Coronary artery (tissue), 2 donors: ENCODE data around the gene PTK7.

Experiments used
- DNase-seq: peaks from one replicate; pipeline ENCODE4 v3.0.0-alpha.2; 2017; ENCODE audit warnings: low spot score
- H3K27ac ChIP-seq, 2 donors: fragments of 200-600 bp; sonication (generic); one replicate each; pipeline ENCODE4 v1.5.1; 2016 to 2019
- H3K4me3 ChIP-seq: fragments of 200-600 bp; sonication (generic); 2 replicates; pipeline ENCODE4 v1.5.1; 2016; ENCODE audit warnings: mild to moderate bottlenecking, moderate library complexity
- TF ChIP-seq, protein P1 (sequence below): fragments of 200-600 bp; sonication (generic); IDR thresholded peaks from one replicate; pipeline ENCODE4 v1.5.1; 2019; ENCODE audit warnings: antibody characterized with exemption

The PTK7 gene

DNA sequence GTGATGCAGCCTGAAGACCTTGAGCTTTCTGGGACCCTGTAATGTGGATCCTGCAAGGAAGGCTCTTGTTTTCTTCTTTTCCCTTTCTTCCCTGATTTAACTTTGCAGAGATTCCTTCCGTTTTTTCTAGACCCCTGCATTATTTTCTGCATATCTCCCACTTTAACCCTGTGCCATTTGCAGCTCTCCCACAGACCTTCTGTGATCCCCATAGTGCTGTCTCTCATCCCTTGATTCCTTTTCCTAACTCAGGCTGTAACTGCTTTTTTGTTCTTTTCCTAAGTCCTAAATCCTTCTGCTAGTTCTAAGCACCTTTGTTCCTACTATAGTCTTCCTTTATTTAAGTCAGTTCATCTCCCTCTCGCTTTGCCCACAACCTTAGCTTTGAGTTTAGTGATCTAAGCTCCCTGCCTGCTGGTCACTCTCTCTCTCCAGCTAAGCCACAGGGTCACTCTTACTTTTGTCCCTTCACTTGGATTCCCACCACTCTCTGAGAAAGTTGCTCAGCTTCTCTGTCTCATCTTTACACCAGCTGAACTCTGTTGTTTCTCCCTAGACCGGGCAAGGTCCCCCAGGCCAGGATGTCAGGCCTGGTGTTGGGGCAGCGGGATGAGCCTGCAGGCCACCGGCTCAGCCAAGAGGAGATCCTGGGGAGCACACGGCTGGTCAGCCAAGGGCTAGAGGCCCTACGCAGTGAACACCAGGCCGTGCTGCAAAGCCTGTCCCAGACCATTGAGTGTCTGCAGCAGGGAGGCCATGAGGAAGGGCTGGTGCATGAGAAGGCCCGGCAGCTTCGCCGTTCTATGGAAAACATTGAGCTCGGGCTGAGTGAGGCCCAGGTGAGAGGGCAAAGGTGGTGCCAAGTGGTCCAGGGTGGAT is 15.1 kb upstream of the PTK7 start:
- H3K27ac ChIP-seq: no peak overlapping the region
- TF ChIP-seq, protein P1, sequence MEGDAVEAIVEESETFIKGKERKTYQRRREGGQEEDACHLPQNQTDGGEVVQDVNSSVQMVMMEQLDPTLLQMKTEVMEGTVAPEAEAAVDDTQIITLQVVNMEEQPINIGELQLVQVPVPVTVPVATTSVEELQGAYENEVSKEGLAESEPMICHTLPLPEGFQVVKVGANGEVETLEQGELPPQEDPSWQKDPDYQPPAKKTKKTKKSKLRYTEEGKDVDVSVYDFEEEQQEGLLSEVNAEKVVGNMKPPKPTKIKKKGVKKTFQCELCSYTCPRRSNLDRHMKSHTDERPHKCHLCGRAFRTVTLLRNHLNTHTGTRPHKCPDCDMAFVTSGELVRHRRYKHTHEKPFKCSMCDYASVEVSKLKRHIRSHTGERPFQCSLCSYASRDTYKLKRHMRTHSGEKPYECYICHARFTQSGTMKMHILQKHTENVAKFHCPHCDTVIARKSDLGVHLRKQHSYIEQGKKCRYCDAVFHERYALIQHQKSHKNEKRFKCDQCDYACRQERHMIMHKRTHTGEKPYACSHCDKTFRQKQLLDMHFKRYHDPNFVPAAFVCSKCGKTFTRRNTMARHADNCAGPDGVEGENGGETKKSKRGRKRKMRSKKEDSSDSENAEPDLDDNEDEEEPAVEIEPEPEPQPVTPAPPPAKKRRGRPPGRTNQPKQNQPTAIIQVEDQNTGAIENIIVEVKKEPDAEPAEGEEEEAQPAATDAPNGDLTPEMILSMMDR: no peak

DNA sequence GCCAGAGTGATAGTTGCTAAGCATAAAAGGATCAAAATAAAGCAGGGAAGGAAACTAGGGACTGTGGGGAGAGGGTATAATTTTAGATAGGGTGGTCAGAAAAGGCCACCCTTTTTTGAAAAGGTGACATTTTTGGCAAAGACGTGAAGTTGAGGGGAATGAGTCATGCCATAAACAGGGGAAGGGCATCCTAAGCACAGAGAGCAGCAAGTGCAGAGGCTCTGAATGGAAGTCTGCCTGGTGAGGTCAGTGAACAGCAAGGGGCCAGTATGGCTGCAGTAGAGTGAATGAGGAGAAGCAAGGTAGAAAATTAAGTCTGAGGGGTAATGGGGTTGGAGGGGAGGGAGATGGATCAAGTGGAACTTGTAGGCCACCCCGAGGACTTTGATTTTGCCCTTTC is 14.3 kb upstream of the PTK7 start:
- TF ChIP-seq, protein P1: no peak
- DNase-seq: no peak
- H3K4me3 ChIP-seq: no peak overlapping the region
- no peak overlapping the region for H3K27ac ChIP-seq

More for the DNA sequence above, 15.1 kb upstream of the PTK7 start:
- no peak for DNase-seq
- peak overlapping the region; percentile 84 for H3K4me3 ChIP-seq

DNA sequence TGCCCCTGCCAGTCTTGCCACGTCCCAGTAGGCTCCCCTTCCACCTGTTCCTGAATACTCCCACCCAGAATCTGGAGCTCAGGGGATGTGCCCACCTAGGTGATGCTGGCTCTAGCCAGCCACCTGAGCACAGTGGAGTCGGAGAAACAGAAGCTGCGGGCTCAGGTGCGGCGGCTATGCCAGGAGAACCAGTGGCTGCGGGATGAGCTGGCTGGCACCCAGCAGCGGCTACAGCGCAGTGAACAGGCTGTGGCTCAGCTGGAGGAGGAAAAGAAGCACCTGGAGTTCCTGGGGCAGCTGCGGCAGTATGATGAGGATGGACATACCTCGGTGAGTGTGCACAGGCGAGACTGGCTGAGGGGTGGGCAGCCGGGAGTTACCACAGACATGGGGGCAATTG is 13.3 kb upstream of the PTK7 start:
- H3K4me3 ChIP-seq: no peak overlapping the region
- TF ChIP-seq, protein P1: no peak
- no peak overlapping the region for H3K27ac ChIP-seq
- no peak for DNase-seq

DNA sequence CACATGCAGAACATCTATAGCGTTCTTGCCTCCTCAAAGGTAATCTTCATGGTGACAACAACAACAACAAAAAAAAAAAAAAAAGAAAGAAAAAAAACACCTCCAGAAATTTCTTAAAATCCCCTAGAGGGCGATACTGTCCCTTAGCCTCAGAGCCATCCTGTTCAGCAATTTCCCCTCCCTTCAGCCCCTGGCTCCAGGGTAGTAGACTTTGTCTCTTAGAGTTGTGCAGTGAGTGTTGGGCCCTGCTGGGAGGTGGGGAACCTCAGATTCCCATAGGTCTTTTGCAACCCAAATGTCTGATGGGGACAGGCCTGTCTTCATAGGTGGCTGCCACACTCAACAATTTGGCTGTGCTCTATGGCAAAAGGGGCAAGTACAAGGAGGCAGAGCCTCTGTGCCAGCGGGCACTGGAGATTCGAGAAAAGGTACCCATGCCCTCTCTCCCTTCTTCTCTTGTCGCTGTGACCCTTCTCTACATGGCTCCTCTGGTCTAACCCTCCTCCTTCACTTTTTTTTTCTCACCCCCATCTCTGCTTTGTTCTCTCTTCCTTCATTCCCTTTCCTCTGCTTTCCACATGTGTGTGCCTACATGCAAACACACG is 6.0 kb upstream of the PTK7 start:
- H3K27ac ChIP-seq: no peak overlapping the region
- no peak overlapping the region for H3K4me3 ChIP-seq
- TF ChIP-seq, protein P1: no peak
- no peak for DNase-seq

DNA sequence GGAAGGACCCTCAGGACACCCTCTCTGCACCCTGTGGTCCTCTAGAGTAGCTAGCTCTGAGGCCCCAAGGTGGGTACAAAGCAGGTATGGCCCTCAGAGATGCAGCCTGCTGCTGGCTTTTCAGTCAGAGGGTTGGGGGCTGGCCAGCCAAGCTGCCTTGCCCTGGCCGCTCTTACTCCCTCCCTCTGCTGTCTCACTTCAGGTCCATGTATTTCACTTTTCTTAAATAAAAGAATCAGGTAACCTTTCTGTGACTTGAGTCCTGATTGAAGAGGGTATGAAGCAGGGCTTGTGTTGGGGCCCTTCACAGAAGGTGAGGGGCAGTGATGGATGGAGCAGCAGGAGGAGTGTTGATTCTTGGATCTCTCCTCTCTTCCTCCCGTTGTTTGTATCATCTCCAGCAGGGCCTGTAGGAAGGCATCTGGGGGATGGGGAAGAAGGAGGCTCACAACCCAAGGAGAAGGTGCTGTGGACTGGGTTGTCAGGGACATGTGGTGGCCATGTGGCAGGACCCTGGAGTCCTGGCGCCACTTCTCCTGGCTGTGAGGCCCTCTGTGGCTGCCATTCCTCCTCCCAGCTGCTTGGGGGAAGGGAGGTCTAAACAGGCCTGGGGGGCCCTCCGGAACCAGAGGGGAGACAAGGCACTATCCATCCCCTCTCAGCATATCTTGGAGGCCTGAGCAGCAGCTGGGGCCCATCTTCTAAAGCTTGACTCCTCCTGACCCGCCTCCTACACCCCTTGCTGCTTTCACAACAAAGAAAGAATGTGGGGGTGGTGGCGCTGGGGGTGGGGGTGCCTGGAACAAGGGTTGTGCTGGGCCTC is 1.1 kb upstream of the PTK7 start:
- no peak overlapping the region for H3K27ac ChIP-seq
- H3K4me3 ChIP-seq: no peak overlapping the region

DNA sequence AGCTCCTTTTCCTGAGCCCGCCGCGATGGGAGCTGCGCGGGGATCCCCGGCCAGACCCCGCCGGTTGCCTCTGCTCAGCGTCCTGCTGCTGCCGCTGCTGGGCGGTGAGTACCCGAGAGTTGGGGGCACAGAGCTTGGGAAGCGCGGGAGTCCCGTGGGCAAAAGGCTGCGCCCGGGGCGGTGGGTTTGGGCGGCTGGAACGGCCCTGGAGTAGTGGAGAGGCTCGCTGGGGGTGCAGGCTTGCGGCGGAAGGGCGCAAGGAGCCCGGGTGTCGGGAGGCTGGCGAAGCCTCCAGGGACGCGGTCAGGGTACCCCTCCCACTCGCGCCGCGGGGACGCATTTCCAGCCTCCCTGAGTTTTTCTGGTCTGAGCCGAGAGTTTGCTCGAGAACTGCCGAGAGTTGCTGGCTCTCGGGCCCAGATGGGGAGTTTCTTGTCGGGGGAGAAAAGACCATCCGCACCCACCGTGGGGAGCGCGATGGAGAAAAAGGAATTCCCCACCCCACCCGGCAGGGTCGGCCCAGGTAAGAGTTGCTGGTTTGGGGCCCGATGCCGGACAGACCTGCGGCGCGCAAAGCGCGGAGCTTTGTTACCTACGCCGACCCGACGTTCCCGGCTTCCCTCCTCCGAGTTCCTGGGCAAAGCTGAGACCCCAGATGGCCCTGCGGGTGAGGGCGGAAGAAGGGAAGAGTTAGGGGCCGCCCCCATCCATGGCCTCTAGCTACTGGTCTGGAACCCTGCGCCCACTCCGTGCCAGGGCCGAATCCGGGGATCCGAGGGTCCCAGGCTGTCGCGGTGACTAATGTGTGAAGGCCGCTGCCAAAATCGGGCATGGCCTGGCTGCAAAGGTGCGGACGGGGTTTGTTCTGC is 584 bp downstream of the PTK7 start:
- peak overlapping the region; percentile 74 for H3K4me3 ChIP-seq
- TF ChIP-seq, protein P1: no peak
- DNase-seq: no peak
- no peak overlapping the region for H3K27ac ChIP-seq

More for the DNA sequence above, 1.1 kb upstream of the PTK7 start:
- TF ChIP-seq, protein P1: no peak
- no peak for DNase-seq
